Prostate gland (tissue), 2 donors: Measurements from ENCODE around the gene GABRA5. TPM values are rescaled to one million over a fixed set of nuclear protein-coding genes. Genes with fewer than 3 reads are reported as not detected.

Source experiments
- DNase-seq: peaks from one replicate; pipeline ENCODE4 v3.0.0-alpha.2; 2019; ENCODE audit warnings: low spot score
- H3K27ac ChIP-seq, 2 donors: fragments of 200-600 bp; sonication (generic); 2 replicates each; pipeline ENCODE4 v1.5.1; 2017 to 2019
- H3K27me3 ChIP-seq: fragments of 200-600 bp; sonication (generic); replicated peaks from 2 replicates; pipeline ENCODE4 v1.5.1; 2019; ENCODE audit not compliant: insufficient read depth
- H3K36me3 ChIP-seq, 2 donors: fragments of 200-600 bp; sonication (generic); 1 replicate in 1 of 2; 2 replicates in 1 of 2; pipeline versions ENCODE4 v1.5.1 to v1.8.1; 2017 to 2019
- H3K4me1 ChIP-seq: fragments of 200-600 bp; sonication (generic); replicated peaks from 2 replicates; pipeline ENCODE4 v1.5.1; 2019
- H3K4me3 ChIP-seq, 2 donors: fragments of 200-600 bp; sonication (generic); 2 replicates each; pipeline ENCODE4 v1.5.1; 2017 to 2019
- H3K9me3 ChIP-seq: fragments of 200-600 bp; sonication (generic); 2 replicates; pipeline ENCODE4 v1.5.1; 2017
- CTCF ChIP-seq, 4 experiments: fragments of 200-600 bp in 2 of 4; fragments of 450-650 bp in 2 of 4; sonication (generic) in 2 of 4; IDR thresholded peaks; 1 replicate in 3 of 4; 2 replicates in 1 of 4; pipeline ENCODE4 v1.5.1; 2016 to 2019; ENCODE audit warnings: antibody characterized with exemption in 4 of 4, mild to moderate bottlenecking in 2 of 4, moderate library complexity in 2 of 4
- POLR2A ChIP-seq: fragments of 450-650 bp; IDR thresholded peaks from one replicate; pipeline ENCODE4 v1.6.1; 2016; ENCODE audit warnings: antibody characterized with exemption, mild to moderate bottlenecking
- POLR2AphosphoS5 ChIP-seq: sonication (generic); formaldehyde crosslinking; IDR thresholded peaks from one replicate; pipeline ENCODE4 v1.6.1; 2017; ENCODE audit warnings: antibody characterized with exemption
- WGBS: methylation state at CpG from one replicate; pipeline ENCODE4 v1.1.5; 2018; 5-methylcytosine and 5-hydroxymethylcytosine counted together
- intact Hi-C: fragments of 100-400 bp; cut with DNase I; formaldehyde crosslinking; loops from one replicate; pipeline ENCODE4 v1.14.2; 2022
- total RNA-seq, 2 donors: library from RNA; depleted of rRNA; stranded (reverse); fragments of >200 nt; gene quantifications; one replicate each; pipeline ENCODE4 v1.1.0, GENCODE V29; 2016

GABRA5 gene
- total RNA-seq, 2 donors from 2014 or later = 0.14 TPM; not detected in 1

GRCh38 chr15:26874774-26875475 is 8.1 kb downstream of the GABRA5 start:
- Histone ChIP-seq H3K27me3 (no peaks in the 10 kb centered on the region), H3K4me1 (no peaks in the 10 kb centered on the region), H3K36me3 (no peaks in the 10 kb centered on the region), H3K9me3 (no peaks in the 10 kb centered on the region), H3K27ac (no peak overlapping the region), H3K4me3 (no peak overlapping the region)
- intact Hi-C loops = no loop called here
- DNase-seq = no peak
- WGBS = 86% methylated on average over 6 of the region's 6 CpGs
- TF ChIP-seq POLR2A (no peak), POLR2AphosphoS5 (no peak), CTCF (IDR thresholded peaks at IDR 0.05) (no peak)

- H3K27ac ChIP-seq = no peak overlapping the region
- H3K9me3 ChIP-seq = no peaks in the 10 kb centered on the region
- H3K27me3 ChIP-seq = no peaks in the 10 kb centered on the region
- H3K36me3 ChIP-seq = no peaks in the 10 kb centered on the region
- intact Hi-C loops = no loop called here
- H3K4me3 ChIP-seq = no peak overlapping the region
- no peaks in the 10 kb centered on the region for H3K4me1 ChIP-seq
- TF ChIP-seq POLR2A = no peak
- no peak for TF ChIP-seq CTCF (IDR thresholded peaks at IDR 0.05)
- TF ChIP-seq POLR2AphosphoS5 = no peak
- DNase-seq = no peak
- WGBS = 78% methylated on average over 8 of the region's 8 CpGs
Measured at GRCh38 chr15:26875476-26875850, 8.6 kb downstream of the GABRA5 start.

- no peak overlapping the region for H3K27ac ChIP-seq
- H3K4me3 ChIP-seq = no peak overlapping the region
- peaks cover 4% of the 10 kb centered on the region for H3K4me1 ChIP-seq
- WGBS = 90% methylated on average over 10 of the region's 10 CpGs
- intact Hi-C loops = no loop called here
- no peaks in the 10 kb centered on the region for H3K36me3 ChIP-seq
- H3K27me3 ChIP-seq = no peaks in the 10 kb centered on the region
- DNase-seq = no peak
- H3K9me3 ChIP-seq = no peaks in the 10 kb centered on the region
- TF ChIP-seq CTCF (IDR thresholded peaks at IDR 0.05) (no peak), POLR2AphosphoS5 (no peak), POLR2A (no peak)
Measured at GRCh38 chr15:26877831-26878230, 11.0 kb downstream of the GABRA5 start.

- H3K4me3 ChIP-seq = no peak overlapping the region
- DNase-seq = no peak
- no peak overlapping the region for H3K27ac ChIP-seq
- intact Hi-C loops = no loop called here
- 89% methylated on average over 2 of the region's 2 CpGs for WGBS
- H3K27me3 ChIP-seq = no peaks in the 10 kb centered on the region
- H3K9me3 ChIP-seq = no peaks in the 10 kb centered on the region
- TF ChIP-seq POLR2AphosphoS5 (no peak), CTCF (IDR thresholded peaks at IDR 0.05) (no peak), POLR2A (no peak)
- H3K4me1 ChIP-seq = peaks cover 4% of the 10 kb centered on the region
- H3K36me3 ChIP-seq = no peaks in the 10 kb centered on the region
Measured at GRCh38 chr15:26879706-26880105, 12.8 kb downstream of the GABRA5 start.

- H3K27me3 ChIP-seq = no peaks in the 10 kb centered on the region
- TF ChIP-seq POLR2AphosphoS5 (no peak), POLR2A (no peak), CTCF (IDR thresholded peaks at IDR 0.05) (no peak)
- no peak overlapping the region for H3K27ac ChIP-seq
- 94% methylated on average over 9 of the region's 9 CpGs for WGBS
- intact Hi-C loops = no loop called here
- H3K9me3 ChIP-seq = no peaks in the 10 kb centered on the region
- peaks cover 4% of the 10 kb centered on the region for H3K4me1 ChIP-seq
- DNase-seq = no peak
- no peak overlapping the region for H3K4me3 ChIP-seq
- H3K36me3 ChIP-seq = no peaks in the 10 kb centered on the region
Measured at GRCh38 chr15:26882112-26882511, 15.2 kb downstream of the GABRA5 start.
